GM19438 (cell line): ENCODE results near the gene PLG.
A peak's percentile ranks its signal among the peaks of the same experiment; 100 is the strongest.
"Not testable (repeated sequence)": the region's sequence is repeated elsewhere in the genome, so short reads cannot be mapped to it uniquely, and the experiment has no call there.

ENCODE experiments used
- ATAC-seq: cut with Tn5 transposase; IDR thresholded peaks from one replicate; pipeline ENCODE4 v1.9.1; 2021; ENCODE audit warnings: low read depth; ENCODE audit not compliant: unreplicated experiment

PLG gene

DNA sequence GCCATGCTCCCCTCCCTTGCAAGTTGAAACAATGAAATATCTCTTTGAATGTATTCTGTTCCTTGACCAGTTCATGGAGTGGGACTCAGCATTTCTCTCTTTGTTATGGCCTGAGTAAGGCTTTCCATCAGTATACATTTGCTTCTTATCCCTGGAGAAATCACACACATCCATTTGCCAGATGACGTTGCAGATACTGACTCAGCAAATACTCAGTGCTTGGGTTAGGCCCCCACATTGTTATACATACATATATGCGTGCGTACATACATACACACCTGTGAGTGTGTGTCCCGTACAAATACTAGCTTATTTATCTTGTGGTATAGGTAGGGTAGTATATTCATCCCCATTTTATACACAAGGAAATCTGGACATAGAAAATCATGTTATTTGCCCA is 72.4 kb downstream of the PLG start:
- ATAC-seq: no peak

DNA sequence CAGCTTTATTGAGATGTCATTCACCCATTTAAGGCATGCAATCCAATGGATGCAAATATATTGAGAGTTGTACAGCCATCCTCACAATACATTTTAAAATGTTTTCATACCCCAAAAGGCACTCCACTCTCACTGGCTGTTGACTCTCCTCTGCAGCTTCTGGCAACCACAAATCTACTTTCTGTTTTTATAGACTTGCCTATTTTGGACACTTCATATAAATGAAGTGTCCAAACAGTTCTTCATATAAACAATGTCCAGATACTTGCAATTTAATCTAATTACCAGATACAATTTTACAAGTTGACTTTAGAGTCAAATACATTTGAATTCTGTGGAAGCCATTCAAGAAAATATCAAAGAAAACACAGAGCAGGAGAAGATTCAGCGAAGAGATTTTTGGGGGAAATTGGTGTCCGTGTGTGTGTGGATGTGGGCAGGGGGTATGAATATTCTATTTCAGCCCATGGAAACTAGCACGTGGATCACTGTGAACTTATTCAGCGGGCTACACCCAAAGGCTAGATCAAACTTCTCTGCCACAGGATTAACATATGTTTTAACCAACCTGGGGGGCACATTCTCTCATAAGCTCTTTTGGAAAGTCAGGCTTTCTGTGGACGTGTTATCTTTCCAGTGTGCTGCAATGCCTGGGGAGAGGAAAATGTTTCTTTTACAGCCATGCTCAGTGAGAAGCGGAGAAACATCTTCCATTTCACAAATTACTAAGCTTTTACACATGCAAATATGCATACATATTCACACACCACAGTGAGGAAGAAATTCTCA is 73.9 kb downstream of the PLG start:
- no peak for ATAC-seq

DNA sequence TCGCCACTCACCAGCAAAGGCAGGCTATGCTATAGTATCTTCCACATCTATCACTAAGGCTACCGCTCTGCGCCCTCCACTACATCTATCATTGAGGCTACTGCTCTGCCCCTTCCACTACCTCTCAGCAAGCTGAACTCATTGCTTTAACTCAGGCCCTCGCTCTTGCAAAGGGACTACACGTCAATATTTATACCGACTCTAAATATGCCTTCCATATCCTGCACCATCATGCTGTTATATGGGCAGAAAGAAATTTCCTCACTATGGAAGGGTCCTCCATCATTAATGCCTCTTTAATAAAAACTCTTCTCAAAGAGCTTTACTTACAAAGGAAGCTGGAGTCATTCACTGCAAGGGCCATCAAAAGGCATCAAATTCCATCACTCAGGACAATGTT is 77.1 kb downstream of the PLG start:
- ATAC-seq: not testable (repeated sequence)

DNA sequence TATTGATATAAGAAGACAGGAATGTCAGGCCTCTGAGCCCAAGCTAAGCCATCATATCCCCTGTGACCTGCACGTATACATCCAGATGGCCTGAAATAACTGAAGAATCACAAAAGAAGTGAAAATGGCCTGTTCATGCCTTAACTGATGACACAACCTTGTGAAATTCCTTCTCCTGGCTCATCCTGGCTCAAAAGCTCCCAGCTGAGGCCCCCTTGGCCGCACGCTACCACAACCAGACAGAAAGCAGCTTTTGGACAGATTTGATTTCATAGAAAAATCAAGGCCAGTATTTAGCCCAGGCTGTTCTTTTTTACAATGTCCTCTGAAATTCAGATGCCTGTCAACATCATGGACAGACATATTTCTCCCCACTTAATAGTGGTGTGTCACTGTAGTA is 78.6 kb downstream of the PLG start:
- not testable (repeated sequence) for ATAC-seq

- ATAC-seq: no peak
Measured at GRCh38 chr6:160781298-160781697, 79.3 kb downstream of the PLG start.

- no peak for ATAC-seq
Measured at GRCh38 chr6:160782228-160782627, 80.2 kb downstream of the PLG start.

DNA sequence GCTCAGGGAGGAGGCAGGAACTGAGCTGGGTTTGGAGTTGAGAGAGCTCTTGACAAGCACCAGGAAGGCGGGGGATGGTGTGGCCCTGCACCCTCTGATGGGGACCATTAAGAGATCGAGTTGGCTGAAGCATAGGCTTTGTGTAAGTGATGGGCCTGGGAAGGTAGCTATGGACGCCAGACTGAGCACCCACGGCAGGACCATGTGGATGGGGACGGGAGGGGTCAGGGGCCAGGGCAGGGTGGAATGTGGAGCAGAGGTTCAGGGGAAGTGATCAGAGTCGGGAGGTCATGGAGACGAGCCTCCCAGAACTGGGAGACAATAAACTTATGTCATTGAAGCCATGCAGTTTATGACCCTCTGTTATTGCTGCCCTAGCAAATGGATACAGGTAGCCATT is 81.7 kb downstream of the PLG start:
- no peak for ATAC-seq

- ATAC-seq: not testable (repeated sequence)
Measured at GRCh38 chr6:160788126-160788525, 86.1 kb downstream of the PLG start.

DNA sequence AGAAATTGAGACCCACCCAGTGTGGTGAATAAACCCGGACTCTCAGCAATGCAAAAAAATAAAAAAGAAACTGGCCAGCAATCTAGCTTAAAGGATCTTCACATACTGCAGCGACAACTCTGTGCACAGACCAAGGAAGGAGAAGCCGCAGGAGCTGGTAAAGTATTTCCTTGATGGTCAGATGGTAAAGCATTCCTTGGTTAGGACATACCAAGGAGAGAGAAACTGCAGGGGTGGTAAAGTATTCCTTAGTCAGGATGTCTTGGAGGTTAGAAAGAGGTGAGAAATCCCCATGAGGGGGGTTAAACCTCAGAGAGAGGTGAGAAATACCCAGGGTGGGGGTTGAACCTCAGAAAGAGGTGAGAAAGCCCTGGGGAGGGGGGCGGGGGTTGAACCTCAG is 86.8 kb downstream of the PLG start:
- ATAC-seq: no peak

GRCh38 chr6:160789263-160790027 is 87.4 kb downstream of the PLG start:
- no peak for ATAC-seq

- no peak for ATAC-seq
Measured at GRCh38 chr6:160790028-160790792, 88.2 kb downstream of the PLG start.

DNA sequence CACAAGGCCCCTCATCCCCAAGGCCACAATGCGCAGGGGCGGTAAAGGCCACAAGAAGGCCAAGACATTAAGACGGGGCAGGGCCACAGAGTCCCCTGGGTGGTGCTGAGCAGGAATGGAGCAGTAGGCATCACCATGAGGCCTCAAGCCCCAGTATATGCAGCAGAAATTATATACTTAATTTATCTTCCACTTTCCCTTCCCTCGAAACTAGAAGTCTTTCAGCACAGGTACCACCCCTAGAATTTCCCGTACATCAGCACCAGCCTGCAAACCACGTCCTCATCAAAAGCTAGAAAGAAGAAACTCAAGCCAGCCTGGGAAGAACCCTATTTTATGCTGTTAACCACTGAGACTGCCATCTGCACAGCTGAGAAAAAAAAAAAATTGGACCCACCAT is 89.4 kb downstream of the PLG start:
- ATAC-seq: peak; percentile 49

- peak; percentile 16 for ATAC-seq
Measured at GRCh38 chr6:160791981-160792418, 90.0 kb downstream of the PLG start.

- no peak for ATAC-seq
Measured at GRCh38 chr6:160792708-160793107, 90.7 kb downstream of the PLG start.

- ATAC-seq: no peak
Measured at GRCh38 chr6:160793652-160794051, 91.6 kb downstream of the PLG start.

- ATAC-seq: no peak
Measured at GRCh38 chr6:160795721-160796120, 93.7 kb downstream of the PLG start.

GRCh38 chr6:160798625-160799024 is 96.6 kb downstream of the PLG start:
- ATAC-seq: no peak

DNA sequence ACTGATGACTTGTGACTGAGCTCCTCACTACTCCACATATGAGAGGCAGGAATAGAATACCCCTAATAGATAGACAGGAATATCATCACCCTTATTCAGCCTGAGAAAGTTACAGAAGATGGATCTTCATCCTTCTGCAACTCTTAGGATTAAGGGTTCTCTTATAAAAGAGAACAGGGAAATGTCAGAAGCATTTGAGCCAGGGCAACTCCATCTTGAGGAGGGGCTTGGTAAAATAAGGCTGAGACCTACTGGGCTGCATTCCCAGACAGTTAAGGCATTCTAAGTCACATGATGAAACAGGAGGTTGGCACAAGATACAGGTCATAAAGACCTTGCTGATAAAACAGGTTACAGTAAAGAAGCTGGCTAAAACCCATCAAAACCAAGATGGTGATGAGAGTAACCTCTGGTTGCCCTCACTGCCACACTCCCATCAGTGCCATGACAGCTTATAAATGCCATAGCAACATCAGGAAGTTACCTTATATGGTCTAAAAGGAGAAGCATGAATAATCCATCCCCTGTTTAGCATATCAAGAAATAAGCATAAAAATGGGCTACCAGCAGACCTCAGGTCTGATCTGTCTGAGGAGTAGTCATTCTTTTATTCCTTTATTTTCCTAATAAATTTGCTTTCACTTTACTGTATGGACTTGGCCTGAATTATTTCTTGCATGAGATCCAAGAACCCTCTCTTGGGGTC is 97.9 kb downstream of the PLG start:
- no peak for ATAC-seq

DNA sequence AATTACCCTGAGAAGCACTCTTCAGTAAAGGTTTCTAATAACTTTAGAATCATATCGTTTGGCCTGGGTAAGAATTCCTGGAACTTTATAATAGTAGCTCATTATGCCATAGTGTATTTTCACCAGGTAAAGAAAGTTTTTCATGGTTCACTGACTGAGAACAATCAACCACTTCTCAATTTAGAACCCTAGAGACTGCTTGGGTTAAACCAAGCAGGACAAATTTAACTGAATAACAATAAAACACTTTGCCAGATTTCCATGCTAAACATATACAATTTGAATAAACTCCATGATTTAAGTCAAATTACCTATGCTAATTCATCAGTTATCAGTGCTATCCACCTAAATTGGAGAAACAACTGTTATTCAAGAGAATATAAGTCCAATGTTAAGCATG is 99.4 kb downstream of the PLG start:
- ATAC-seq: no peak

DNA sequence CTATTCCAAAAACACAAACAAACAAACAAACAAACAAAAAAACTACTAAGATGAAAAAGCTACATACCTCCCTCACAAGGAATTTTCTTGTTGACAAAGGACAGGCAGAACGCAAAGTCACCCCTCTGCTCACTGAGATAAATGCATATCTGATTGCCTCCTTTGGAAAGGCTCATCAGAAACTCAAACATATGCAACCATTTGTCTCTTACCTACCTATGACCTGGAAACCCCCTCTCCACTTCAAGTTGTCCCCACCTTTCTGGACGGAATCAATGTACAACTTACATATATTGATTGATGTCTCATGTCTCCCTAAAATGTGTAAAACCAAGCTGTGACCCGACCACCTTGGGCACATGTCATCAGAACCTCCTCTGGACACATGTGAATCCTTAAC is 100.0 kb downstream of the PLG start:
- not testable (repeated sequence) for ATAC-seq
